Measurements from ENCODE around the gene HLF.
A peak's percentile ranks its signal among the peaks of the same experiment; 100 is the strongest.

Gene HLF, protein sequence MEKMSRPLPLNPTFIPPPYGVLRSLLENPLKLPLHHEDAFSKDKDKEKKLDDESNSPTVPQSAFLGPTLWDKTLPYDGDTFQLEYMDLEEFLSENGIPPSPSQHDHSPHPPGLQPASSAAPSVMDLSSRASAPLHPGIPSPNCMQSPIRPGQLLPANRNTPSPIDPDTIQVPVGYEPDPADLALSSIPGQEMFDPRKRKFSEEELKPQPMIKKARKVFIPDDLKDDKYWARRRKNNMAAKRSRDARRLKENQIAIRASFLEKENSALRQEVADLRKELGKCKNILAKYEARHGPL

DNA sequence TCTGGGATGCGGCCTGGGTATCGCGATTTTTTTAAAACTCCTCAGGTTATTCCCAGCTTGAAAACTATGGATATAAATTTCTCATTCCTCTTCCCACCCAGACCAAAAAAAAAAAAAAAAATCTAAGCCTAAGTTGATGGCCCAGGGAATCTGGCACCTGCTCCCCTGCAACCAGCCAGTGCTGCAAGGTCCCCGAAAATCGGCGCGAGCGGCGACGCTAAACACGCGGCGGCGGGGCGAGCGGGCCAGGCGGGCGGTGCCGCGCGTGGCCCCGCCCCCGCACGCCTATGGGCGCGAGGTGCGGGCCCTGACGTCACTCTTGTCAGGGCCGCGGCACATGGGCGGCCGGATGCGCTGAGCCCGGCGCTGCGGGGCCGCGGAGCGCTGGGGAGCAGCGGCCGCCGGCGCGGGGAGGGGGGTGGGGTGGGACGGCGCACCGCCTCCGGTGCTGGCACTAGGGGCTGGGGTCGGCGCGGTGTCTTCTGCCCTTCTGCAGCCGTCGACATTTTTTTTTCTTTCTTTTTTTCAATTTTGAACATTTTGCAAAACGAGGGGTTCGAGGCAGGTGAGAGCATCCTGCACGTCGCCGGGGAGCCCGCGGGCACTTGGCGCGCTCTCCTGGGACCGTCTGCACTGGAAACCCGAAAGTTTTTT is at the start of gene HLF:
Gene HLF (plus strand): TSS at position 316 of the 654 bp plus-strand sequence. CDS start 525 bp downstream, outside the sequence.
- DNase-seq (ENCODE audit: low spot score), result peak; percentile 70

DNA sequence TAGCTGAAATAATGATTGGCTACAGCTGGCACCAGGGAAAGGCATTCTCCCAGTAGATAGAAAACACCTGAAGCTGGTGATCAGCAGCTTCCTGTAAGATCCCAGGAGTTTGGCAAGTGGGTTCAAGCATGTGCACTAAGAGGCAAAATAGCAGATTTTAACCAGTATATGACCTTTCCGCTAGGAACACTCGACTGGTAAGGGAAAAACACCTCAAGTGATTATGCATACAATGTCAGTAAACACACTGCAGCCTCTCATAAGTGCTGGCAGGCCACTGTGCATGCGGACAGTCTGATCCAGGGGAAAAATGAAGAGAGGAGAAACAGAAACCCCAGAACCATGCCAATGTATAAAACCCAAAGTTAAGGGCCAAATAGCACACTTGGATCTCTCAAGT is 49.0 kb upstream of the HLF start:
- no peak for DNase-seq (ENCODE audit: low spot score)

- no peak for DNase-seq (ENCODE audit: low spot score)
These were observed 47.9 kb upstream of the HLF start for GRCh38 chr17:55216888-55217287.

- DNase-seq (ENCODE audit: low spot score), result no peak
These were observed 45.3 kb upstream of the HLF start for GRCh38 chr17:55219459-55219858.

DNA sequence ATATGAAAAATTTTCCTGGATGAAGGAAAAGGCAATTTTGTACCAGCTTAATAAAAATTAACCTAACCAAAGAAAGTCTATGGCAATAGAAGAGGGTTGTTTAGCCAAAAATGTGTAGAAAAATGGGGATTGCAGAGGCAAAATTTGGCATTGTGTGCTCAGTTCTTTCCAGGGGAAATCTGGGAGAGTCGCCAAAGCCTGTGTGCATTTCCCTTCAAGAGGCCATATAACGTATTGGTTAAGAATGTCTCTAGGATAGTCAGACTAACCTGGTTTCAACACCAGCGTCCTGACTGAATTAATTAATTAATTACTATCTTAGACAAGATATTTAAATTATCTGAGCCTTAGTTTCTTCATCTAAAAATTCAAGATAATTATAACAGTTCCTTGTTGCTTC is 44.8 kb upstream of the HLF start:
- DNase-seq (ENCODE audit: low spot score), result no peak

DNA sequence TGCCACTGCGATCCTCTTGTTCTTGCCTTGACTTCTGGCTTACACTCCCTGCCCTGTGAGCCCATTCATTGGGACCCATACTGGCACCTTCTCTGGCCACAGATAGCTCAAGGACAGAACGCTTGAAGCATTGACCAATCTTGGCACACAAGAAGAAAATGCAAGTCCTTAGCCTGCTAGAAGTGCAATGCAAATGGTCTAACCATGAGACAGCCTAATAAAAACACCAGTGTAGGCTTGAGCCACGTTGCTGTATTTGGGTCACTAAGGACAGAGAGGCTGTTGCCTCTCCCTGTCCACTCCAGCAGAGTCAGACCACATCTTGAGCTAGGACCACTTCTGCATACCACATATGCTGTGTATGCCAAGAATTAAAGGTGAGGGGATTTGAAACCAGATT is 41.2 kb upstream of the HLF start:
- DNase-seq (ENCODE audit: low spot score), result no peak

- no peak for DNase-seq (ENCODE audit: low spot score)
These were observed 40.0 kb upstream of the HLF start for GRCh38 chr17:55224746-55225145.

GRCh38 chr17:55225237-55225636 is 39.5 kb upstream of the HLF start:
- DNase-seq (ENCODE audit: low spot score), result no peak

- DNase-seq (ENCODE audit: low spot score), result no peak
These were observed 36.0 kb upstream of the HLF start for GRCh38 chr17:55228683-55229192.

DNA sequence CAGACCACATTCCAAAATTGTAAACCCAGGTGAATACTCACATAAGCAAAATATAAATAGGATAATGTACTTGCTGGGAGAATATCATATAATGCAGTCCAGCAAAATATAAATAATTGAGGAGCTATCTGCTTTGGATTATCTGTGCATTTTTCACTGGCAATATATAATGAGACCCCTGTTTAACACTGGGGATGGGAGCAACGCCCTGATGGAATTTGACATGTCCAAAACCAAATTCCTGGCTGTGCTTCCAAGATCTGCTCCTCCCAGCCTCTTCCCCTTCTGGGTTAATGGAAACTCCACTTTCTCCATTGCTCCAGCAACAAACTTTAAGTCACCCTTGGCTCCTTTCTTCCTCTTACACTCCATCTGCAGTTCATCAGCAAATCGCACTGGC is 35.5 kb upstream of the HLF start:
- no peak for DNase-seq (ENCODE audit: low spot score)

DNA sequence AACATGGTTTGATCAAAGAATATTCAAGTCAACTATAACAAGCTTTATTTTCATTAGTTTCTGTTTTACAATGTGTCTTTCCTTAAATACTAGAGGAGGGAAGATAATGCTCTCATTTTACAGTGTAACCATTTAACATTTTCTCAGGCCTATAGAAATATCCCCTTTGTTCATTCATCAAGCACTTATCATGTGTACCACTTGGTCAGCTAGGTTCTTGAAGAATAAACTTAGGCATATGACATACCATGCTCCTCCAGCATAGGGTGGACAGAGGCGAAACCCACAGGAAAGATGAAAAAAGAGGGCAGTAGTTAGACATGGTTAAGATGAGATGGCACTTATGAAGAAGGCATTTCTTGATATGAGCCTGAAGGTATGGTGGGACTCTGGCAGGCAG is 34.0 kb upstream of the HLF start:
- no peak for DNase-seq (ENCODE audit: low spot score)

GRCh38 chr17:55233840-55234239 is 30.9 kb upstream of the HLF start:
- DNase-seq (ENCODE audit: low spot score), result no peak

DNA sequence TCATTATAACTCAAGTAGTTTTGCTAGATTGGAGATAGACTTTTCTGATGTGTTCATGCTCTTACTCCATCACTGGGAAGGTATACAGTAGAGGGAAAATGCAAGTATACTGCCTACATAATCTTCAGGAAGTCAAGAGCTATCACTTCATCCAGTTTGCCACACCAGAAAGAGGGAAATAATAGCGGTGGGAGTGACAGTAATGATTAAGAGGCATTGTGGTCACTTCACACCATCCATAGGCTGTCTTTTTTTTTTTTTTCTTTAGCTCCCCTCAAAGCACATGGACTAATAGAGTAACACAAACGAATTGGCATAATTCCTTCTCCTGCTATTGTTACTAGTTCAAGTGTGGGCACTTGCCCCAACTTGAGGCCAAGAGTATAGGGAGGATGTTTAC is 28.4 kb upstream of the HLF start:
- no peak for DNase-seq (ENCODE audit: low spot score)

- DNase-seq (ENCODE audit: low spot score), result no peak
These were observed 27.5 kb upstream of the HLF start for GRCh38 chr17:55237268-55237667.

GRCh38 chr17:55237841-55238178 is 26.9 kb upstream of the HLF start:
- DNase-seq (ENCODE audit: low spot score), result no peak

GRCh38 chr17:55238179-55238930 is 26.4 kb upstream of the HLF start:
- DNase-seq (ENCODE audit: low spot score), result peak; percentile 77

DNA sequence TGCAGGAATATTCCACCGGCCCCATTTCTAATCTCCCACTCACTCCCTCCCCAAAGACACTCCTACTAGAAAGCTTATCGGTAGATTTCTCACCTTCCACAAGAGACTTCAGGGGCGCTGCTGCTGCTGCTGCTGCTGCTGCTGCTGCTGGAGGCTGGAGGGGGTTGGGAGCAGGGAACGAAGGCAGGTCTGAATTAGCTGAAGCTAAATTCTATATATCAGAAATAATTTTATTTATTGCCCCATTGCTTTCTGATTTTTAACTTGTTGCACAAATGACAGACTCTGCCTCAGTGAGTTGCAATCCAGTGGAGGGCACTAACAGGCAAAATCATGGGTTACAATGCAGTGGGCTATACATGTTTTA is 25.8 kb upstream of the HLF start:
- no peak for DNase-seq (ENCODE audit: low spot score)

DNA sequence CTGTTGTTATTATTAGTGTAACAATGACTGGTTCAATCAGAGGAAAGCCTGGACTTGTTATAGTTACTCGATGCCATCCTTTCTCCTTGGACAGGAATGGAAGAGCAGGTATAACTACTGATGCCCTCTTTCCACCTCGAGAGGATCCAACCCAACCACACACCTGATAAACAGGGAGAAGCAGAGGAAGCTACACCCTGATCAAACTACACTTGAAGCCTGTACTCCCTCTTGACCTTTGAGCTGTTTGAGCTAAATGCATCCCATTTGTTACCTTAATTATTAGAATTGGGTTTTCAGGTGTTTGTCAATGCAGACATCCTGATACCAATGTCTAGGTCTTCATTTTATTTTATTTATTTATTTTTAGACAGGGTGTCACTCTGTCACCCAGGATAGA is 23.7 kb upstream of the HLF start:
- no peak for DNase-seq (ENCODE audit: low spot score)

- no peak for DNase-seq (ENCODE audit: low spot score)
These were observed 22.3 kb upstream of the HLF start for GRCh38 chr17:55242476-55242875.

DNA sequence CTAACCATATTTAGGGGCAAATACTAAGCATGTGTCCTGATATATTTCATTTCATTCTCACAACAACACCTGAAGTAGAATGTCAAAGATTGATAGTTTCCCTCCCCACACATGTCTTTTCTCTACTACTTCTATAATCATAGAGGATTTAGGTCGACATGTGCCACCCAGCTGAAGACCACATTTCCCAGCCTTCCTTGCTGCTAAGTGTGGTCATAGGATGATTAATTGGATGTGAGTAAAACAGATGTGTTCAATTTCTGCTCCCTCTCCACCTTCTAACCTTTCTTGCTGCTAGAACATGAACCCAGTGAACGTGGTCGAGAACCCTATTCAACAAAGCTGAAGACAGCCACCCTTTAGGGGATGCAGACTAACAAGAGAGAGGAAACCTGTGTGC is 18.8 kb upstream of the HLF start:
- no peak for DNase-seq (ENCODE audit: low spot score)

GRCh38 chr17:55246583-55246982 is 18.2 kb upstream of the HLF start:
- no peak for DNase-seq (ENCODE audit: low spot score)

GRCh38 chr17:55248077-55248476 is 16.7 kb upstream of the HLF start:
- no peak for DNase-seq (ENCODE audit: low spot score)

GRCh38 chr17:55249861-55250260 is 14.9 kb upstream of the HLF start:
- no peak for DNase-seq (ENCODE audit: low spot score)
